Esophagus muscularis mucosa (tissue), 4 donors: ENCODE measurements around the gene ATP5PD. TPM values are rescaled to one million over a fixed set of nuclear protein-coding genes. Genes with fewer than 3 reads are reported as not detected.

Source experiments
- DNase-seq: peaks from one replicate; pipeline ENCODE4 v3.0.0-alpha.2; 2017; ENCODE audit errors: extremely low spot score
- H3K27ac ChIP-seq, 4 donors: fragments of 200-600 bp; sonication (generic); replicated peaks in 1 of 4; 1 replicate in 3 of 4; 2 replicates in 1 of 4; pipeline ENCODE4 v1.5.1; 2016 to 2019; ENCODE audit warnings: mild to moderate bottlenecking in 1 of 4
- H3K27me3 ChIP-seq, 4 donors: fragments of 200-600 bp; sonication (generic); one replicate each; pipeline versions ENCODE4 v1.5.1 to v1.6.0; 2016 to 2019
- H3K36me3 ChIP-seq, 4 donors: fragments of 200-600 bp; sonication (generic); one replicate each; pipeline ENCODE4 v1.5.1; 2016 to 2019
- H3K4me1 ChIP-seq, 4 donors: fragments of 200-600 bp; sonication (generic); one replicate each; pipeline ENCODE4 v1.5.1; 2016 to 2019
- H3K4me3 ChIP-seq, 4 donors: fragments of 200-600 bp; sonication (generic); 1 replicate in 2 of 4; 2 replicates in 2 of 4; pipeline ENCODE4 v1.5.1; 2016 to 2019; ENCODE audit warnings: mild to moderate bottlenecking in 4 of 4, moderate library complexity in 1 of 4
- H3K9me3 ChIP-seq, 4 donors: fragments of 200-600 bp; sonication (generic); 1 replicate in 3 of 4; 2 replicates in 1 of 4; pipeline ENCODE4 v1.5.1; 2016 to 2019
- CTCF ChIP-seq, 3 experiments: fragments of 200-600 bp in 2 of 3; fragments of 450-650 bp in 1 of 3; sonication (generic) in 2 of 3; IDR thresholded peaks; one replicate each; pipeline ENCODE4 v1.5.1; 2017 to 2019; ENCODE audit warnings: antibody characterized with exemption in 3 of 3, mild to moderate bottlenecking in 2 of 3, moderate library complexity in 1 of 3
- EP300 ChIP-seq: sonication (generic); formaldehyde crosslinking; IDR thresholded peaks from one replicate; pipeline ENCODE4 v1.6.1; 2017; ENCODE audit warnings: antibody characterized with exemption
- POLR2A ChIP-seq: fragments of 450-650 bp; IDR thresholded peaks from one replicate; pipeline ENCODE4 v1.6.1; 2017; ENCODE audit warnings: antibody characterized with exemption, moderate library complexity, mild to moderate bottlenecking, low read depth
- POLR2AphosphoS5 ChIP-seq, 2 donors: sonication (generic); formaldehyde crosslinking; IDR thresholded peaks; one replicate each; pipeline ENCODE4 v1.6.1; 2017; ENCODE audit warnings: antibody characterized with exemption in 2 of 2
- WGBS: methylation state at CpG from one replicate; pipeline ENCODE4 v1.1.5; 2018; 5-methylcytosine and 5-hydroxymethylcytosine counted together
- intact Hi-C: fragments of 100-400 bp; cut with DNase I; formaldehyde crosslinking; loops from one replicate; pipeline ENCODE4 v1.15.1; 2023
- total RNA-seq, 4 donors: library from RNA; depleted of rRNA; stranded (reverse); fragments of >200 nt; gene quantifications; one replicate each; pipeline versions ENCODE4 v1.1.0 to v1.2.1, GENCODE V29; 2016

Gene ATP5PD
- total RNA-seq, 4 donors from 2014 or later, result 202 to 388 (median 256) TPM

GRCh38 chr17:75059369-75060345 lies 12.9 kb upstream of the ATP5PD start:
- no peaks in the 10 kb centered on the region for H3K27me3 ChIP-seq
- H3K4me3 ChIP-seq, result no peak overlapping the region
- peaks cover 10 to 18% (median 16%) of the 10 kb centered on the region in 4 donors for H3K4me1 ChIP-seq
- no peaks in the 10 kb centered on the region for H3K9me3 ChIP-seq
- H3K27ac ChIP-seq, result peak overlapping the region; percentile 69 to 85 (median 76)
- TF ChIP-seq POLR2AphosphoS5 (IDR thresholded peaks at IDR 0.05) (peak in 1 of 2 donors; percentile 45), CTCF (IDR thresholded peaks at IDR 0.05) (peak; percentile 46 to 63 (median 50)), POLR2A (no peak)
- H3K36me3 ChIP-seq, result peaks cover 35 to 82% (median 57%) of the 10 kb centered on the region in 4 donors
- intact Hi-C loops, result loop anchor here (5.0 kb wide), 1 partner anchor 143 kb away; no protein-coding TSS in a partner anchor
- WGBS, result 55% methylated on average over 19 of the region's 25 CpGs
- no peak for DNase-seq

DNA sequence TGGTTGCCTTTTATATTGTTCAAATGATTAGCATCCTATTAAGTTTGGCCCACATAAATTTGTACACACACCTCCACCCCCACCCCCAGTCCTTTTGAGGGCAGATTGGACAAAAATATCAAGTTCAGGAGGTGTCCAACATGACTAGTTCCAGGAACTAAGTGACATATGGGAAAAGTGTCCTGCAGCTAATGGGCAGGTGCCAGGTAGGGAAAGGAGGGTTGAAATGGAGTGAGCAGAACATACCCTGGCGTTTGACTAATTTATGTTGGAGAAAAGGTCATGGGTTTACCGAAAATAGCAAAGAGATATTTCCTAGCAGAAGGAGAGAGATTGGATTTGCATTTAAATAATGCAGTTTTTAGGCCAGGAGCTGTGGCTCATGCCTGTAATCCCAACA lies 5.2 kb upstream of the ATP5PD start:
- Histone ChIP-seq H3K4me1 (peaks cover 16 to 25% (median 22%) of the 10 kb centered on the region in 4 donors), H3K9me3 (no peaks in the 10 kb centered on the region), H3K36me3 (peaks cover 16 to 72% (median 47%) of the 10 kb centered on the region in 4 donors), H3K27me3 (no peaks in the 10 kb centered on the region), H3K27ac (no peak overlapping the region), H3K4me3 (no peak overlapping the region)
- TF ChIP-seq EP300, result no peak
- TF ChIP-seq POLR2AphosphoS5 (IDR thresholded peaks at IDR 0.05), result no peak
- no peak for TF ChIP-seq POLR2A
- no peak for TF ChIP-seq CTCF (IDR thresholded peaks at IDR 0.05)
- DNase-seq, result no peak
- intact Hi-C loops, result no loop called here
- 81% methylated on average over 2 of the region's 2 CpGs for WGBS

- TF ChIP-seq EP300, result no peak
- TF ChIP-seq CTCF (IDR thresholded peaks at IDR 0.05), result no peak
- no peak for TF ChIP-seq POLR2AphosphoS5 (IDR thresholded peaks at IDR 0.05)
- no peak for TF ChIP-seq POLR2A
- peak overlapping the region in 1 of 4 donors; percentile 97 for H3K27ac ChIP-seq
- H3K9me3 ChIP-seq, result no peaks in the 10 kb centered on the region
- no peaks in the 10 kb centered on the region for H3K27me3 ChIP-seq
- no peak for DNase-seq
- peaks cover 16 to 41% (median 36%) of the 10 kb centered on the region in 4 donors for H3K4me1 ChIP-seq
- H3K4me3 ChIP-seq, result no peak overlapping the region
- intact Hi-C loops, result no loop called here
- peaks cover 16 to 52% (median 40%) of the 10 kb centered on the region in 4 donors for H3K36me3 ChIP-seq
Observed at GRCh38 chr17:75049706-75050105, 2.9 kb upstream of the ATP5PD start.

DNA sequence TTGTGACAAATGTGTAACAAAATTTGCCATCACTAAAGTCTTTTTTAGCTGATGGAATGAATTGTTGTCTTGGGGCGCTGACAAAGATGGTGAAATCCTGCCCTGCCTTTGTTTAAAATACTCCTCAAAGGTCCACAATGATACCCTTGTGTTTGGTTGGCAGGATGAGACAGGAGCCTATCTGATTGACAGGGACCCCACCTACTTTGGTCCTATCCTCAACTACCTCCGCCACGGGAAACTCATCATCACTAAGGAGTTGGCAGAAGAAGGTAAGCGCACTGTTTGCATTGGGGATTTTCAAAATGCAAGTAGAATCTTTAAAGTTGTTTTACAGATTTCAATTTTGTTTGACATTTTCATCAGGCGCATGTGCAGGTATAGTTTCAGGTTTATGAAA lies 2.3 kb upstream of the ATP5PD start:
- Histone ChIP-seq H3K4me3 (no peak overlapping the region), H3K27me3 (no peaks in the 10 kb centered on the region), H3K36me3 (peaks cover 15 to 45% (median 33%) of the 10 kb centered on the region in 4 donors), H3K9me3 (no peaks in the 10 kb centered on the region), H3K27ac (peak overlapping the region; percentile 96 to 97 (median 97)), H3K4me1 (peaks cover 16 to 45% (median 40%) of the 10 kb centered on the region in 4 donors)
- intact Hi-C loops, result no loop called here
- no peak for DNase-seq
- 89% methylated on average over 5 of the region's 5 CpGs for WGBS
- TF ChIP-seq POLR2AphosphoS5 (IDR thresholded peaks at IDR 0.05) (no peak), CTCF (IDR thresholded peaks at IDR 0.05) (no peak), EP300 (no peak), POLR2A (no peak)
